Measurements from ENCODE around the gene B9D2.
"Not testable (repeated sequence)": the region's sequence is repeated elsewhere in the genome, so short reads cannot be mapped to it uniquely, and the experiment has no call there.

B9D2 gene

GRCh38 chr19:41363753-41364523 lies at the start of gene B9D2:
Gene B9D2 (minus strand): TSS chr19:41364149. CDS start chr19:41363519, 630 bp downstream.
- DNase-seq (ENCODE audit: insufficient read length, low spot score) (peak; percentile 77), FAIRE-seq (peak; percentile 99)

GRCh38 chr19:41412953-41413352 lies 49.0 kb upstream of the B9D2 start:
- FAIRE-seq (no peak), DNase-seq (ENCODE audit: insufficient read length, low spot score) (no peak)

- FAIRE-seq (no peak), DNase-seq (ENCODE audit: insufficient read length, low spot score) (no peak)
These were observed 48.0 kb upstream of the B9D2 start for GRCh38 chr19:41411968-41412265.

- FAIRE-seq (no peak), DNase-seq (ENCODE audit: insufficient read length, low spot score) (no peak)
These were observed 47.4 kb upstream of the B9D2 start for GRCh38 chr19:41411100-41411967.

GRCh38 chr19:41410336-41411054 lies 46.5 kb upstream of the B9D2 start:
- FAIRE-seq (no peak), DNase-seq (ENCODE audit: insufficient read length, low spot score) (no peak)

GRCh38 chr19:41409288-41409687 lies 45.3 kb upstream of the B9D2 start:
- DNase-seq (ENCODE audit: insufficient read length, low spot score) (no peak), FAIRE-seq (peak; percentile 26)

GRCh38 chr19:41408846-41409245 lies 44.9 kb upstream of the B9D2 start:
- DNase-seq (ENCODE audit: insufficient read length, low spot score); FAIRE-seq: not testable (repeated sequence)

GRCh38 chr19:41408256-41408655 lies 44.3 kb upstream of the B9D2 start:
- DNase-seq (ENCODE audit: insufficient read length, low spot score) (no peak), FAIRE-seq (no peak)

GRCh38 chr19:41407271-41407670 lies 43.3 kb upstream of the B9D2 start:
- no peak for FAIRE-seq
- no peak for DNase-seq (ENCODE audit: insufficient read length, low spot score)

- DNase-seq (ENCODE audit: insufficient read length, low spot score), result no peak
- FAIRE-seq, result no peak
These were observed 41.8 kb upstream of the B9D2 start for GRCh38 chr19:41405776-41406175.

GRCh38 chr19:41403181-41403970 lies 39.4 kb upstream of the B9D2 start:
- DNase-seq (ENCODE audit: insufficient read length, low spot score) (no peak), FAIRE-seq (no peak)

GRCh38 chr19:41402010-41402409 lies 38.1 kb upstream of the B9D2 start:
- no peak for DNase-seq (ENCODE audit: insufficient read length, low spot score)
- FAIRE-seq, result no peak

GRCh38 chr19:41401483-41401882 lies 37.5 kb upstream of the B9D2 start:
- FAIRE-seq, result no peak
- DNase-seq (ENCODE audit: insufficient read length, low spot score), result no peak

- DNase-seq (ENCODE audit: insufficient read length, low spot score) (no peak), FAIRE-seq (no peak)
These were observed 35.6 kb upstream of the B9D2 start for GRCh38 chr19:41399525-41399924.

GRCh38 chr19:41399091-41399490 lies 35.1 kb upstream of the B9D2 start:
- FAIRE-seq, result no peak

GRCh38 chr19:41398598-41398997 lies 34.6 kb upstream of the B9D2 start:
- DNase-seq (ENCODE audit: insufficient read length, low spot score) (no peak), FAIRE-seq (no peak)

More at GRCh38 chr19:41399091-41399490, 35.1 kb upstream of the B9D2 start:
- no peak for DNase-seq (ENCODE audit: insufficient read length, low spot score)

GRCh38 chr19:41398050-41398418 lies 34.1 kb upstream of the B9D2 start:
- FAIRE-seq, result no peak
- no peak for DNase-seq (ENCODE audit: insufficient read length, low spot score)

GRCh38 chr19:41397086-41398049 lies 33.4 kb upstream of the B9D2 start, which contains the start of the genes BCKDHA and EXOSC5:
Gene BCKDHA (plus strand): TSS chr19:41397818. CDS start chr19:41397828, 10 bp downstream.
Gene EXOSC5 (minus strand): TSS chr19:41397359. CDS start chr19:41397328, 31 bp downstream.
- FAIRE-seq, result peak; percentile 99

GRCh38 chr19:41395355-41395754 lies 31.4 kb upstream of the B9D2 start:
- DNase-seq (ENCODE audit: insufficient read length, low spot score) (no peak), FAIRE-seq (no peak)

More at GRCh38 chr19:41397086-41398049, 33.4 kb upstream of the B9D2 start, which contains the start of the genes BCKDHA and EXOSC5:
- peak; percentile 91 for DNase-seq (ENCODE audit: insufficient read length, low spot score)
